HG03025 (cell line): ENCODE results near the gene C6orf15.

ENCODE experiments used
- ATAC-seq: cut with Tn5 transposase; IDR thresholded peaks from one replicate; pipeline ENCODE4 v1.9.1; 2021; ENCODE audit warnings: mild to moderate bottlenecking, moderate library complexity; ENCODE audit not compliant: unreplicated experiment, low FRiP score

Gene C6orf15

GRCh38 chr6:31110825-31111582, 1.4 kb downstream of the C6orf15 start:
- ATAC-seq: no peak

- ATAC-seq: no peak
These were observed 5.3 kb downstream of the C6orf15 start for GRCh38 chr6:31107052-31107451.

GRCh38 chr6:31103136-31103535, 9.2 kb downstream of the C6orf15 start:
- no peak for ATAC-seq

- no peak for ATAC-seq
These were observed 13.9 kb downstream of the C6orf15 start for GRCh38 chr6:31098449-31098938.

- ATAC-seq: no peak
These were observed 15.7 kb downstream of the C6orf15 start for GRCh38 chr6:31096656-31097055.

DNA sequence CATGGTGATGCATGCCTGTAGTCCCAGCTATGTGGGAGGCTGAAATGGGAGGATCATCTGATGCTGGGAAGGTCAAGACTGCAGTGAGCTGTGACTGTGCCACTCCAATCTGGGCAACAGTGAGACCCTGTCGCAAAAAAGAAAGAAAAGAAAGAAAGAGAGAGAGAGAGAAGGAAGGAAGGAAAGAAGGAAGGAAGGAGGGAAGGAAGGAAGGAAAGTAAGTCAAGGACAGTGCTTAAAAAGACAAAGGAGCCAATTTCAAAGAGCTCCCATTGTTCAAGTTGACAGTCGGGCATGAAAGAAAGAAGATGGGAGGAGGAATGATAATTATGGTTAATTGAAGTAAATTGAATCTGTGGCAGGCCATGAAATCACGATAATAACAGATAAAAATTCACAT, 16.2 kb downstream of the C6orf15 start:
- ATAC-seq: no peak

- ATAC-seq: no peak
These were observed 17.9 kb downstream of the C6orf15 start for GRCh38 chr6:31094389-31094881.

DNA sequence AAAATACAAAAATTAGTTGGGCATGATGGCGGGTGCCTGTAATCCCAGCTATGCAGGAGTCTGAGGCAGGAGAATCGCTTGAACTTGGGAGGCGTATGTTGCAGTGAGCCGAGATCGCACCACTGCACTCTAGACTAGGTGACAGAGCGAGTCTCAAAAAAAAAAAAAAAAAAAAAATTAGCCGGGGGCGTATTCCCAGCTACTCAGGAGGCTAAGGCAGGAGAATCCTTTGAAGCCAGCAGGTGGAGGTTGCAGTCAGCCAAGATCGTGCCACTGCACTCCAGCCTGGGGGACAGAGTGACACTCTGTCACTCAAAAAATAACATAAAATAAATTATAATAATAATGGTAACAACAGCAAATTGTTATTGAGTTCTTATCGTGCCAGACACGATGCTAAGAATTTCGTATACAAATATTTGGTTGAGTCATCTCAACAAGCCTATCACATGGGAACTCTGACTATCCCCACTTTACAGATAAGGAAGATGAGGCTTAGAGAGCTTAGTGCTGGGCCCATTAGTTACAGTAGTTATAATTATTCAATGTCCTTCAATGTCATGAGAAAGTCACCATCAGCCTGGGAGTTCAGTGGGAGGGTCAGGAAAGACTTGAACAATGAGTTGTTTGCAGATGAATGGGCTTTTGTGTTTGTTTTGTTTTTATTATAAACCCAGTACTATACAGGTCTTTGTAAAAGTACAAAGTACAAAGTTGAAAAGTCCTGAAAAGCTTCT, 19.4 kb downstream of the C6orf15 start:
- no peak for ATAC-seq

DNA sequence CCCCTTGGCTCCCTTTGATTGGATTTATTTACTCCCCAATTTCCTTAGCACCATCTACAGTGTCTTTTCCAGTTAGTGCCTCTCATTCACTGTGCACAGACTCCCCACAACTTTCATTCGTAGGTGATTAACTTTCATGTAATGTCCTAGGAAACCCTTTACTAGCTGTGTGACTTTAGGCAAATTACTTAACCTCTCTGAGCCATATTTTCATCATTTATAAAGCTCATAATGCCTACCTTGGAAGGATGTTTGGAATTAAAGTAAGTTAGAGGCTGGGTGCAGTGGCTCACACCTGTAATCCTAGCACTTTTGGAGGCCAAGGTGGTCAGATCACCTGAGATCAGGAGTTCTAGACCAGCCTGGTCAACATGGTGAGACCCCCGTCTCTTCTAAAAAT, 20.1 kb downstream of the C6orf15 start:
- ATAC-seq: no peak

GRCh38 chr6:31091680-31092079, 20.7 kb downstream of the C6orf15 start:
- ATAC-seq: no peak

DNA sequence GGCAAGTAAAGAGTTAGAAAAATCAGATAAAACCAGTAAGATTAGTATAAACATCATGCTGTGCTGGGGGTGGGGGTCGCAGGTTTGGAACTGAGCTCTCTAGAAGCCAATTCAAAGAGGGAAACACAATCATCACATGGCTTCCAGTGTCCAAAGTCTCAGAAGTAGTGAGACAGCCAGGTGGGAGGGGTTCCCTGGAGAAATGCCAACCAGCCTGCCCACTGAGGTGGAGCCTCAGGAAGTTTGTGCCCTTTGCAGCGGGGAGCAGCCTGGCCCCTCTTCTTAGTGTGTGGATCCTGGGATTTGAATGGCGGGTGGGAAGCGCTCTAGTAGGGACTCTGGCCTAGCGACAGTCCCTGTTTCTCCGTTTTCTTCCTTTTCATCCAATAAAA, 21.4 kb downstream of the C6orf15 start:
- ATAC-seq: no peak

DNA sequence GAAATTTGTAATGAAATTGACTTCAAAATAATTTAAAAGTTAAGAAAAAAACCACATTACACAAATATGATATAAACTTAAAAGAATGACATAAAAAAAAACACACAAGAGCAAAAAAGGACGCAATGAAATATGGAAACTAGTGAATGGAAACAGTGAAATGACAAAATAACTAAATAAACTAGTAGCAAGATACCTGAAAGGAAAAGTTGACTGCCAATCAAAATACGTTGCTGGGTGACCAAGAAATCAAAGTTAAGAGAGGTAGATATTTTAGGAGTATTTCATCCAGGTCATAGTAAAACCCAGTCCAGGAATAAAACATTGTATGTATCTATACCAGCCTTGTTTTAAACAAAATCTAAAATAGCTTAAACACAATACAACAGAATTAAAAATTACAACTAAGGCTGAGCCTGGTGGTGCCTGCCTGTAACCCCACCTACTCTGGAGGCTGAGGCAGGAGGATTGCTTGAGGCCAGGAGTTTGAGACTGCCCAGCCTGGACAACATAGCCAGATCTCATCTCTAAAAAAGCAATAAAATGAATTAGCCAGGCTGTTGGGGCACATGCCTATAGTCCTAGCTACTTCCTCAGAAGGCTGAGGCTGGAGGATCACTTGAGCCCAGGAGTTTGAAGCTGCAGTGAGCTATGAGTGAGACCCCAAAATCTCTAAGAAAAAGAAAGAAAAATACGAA, 22.0 kb downstream of the C6orf15 start:
- no peak for ATAC-seq

DNA sequence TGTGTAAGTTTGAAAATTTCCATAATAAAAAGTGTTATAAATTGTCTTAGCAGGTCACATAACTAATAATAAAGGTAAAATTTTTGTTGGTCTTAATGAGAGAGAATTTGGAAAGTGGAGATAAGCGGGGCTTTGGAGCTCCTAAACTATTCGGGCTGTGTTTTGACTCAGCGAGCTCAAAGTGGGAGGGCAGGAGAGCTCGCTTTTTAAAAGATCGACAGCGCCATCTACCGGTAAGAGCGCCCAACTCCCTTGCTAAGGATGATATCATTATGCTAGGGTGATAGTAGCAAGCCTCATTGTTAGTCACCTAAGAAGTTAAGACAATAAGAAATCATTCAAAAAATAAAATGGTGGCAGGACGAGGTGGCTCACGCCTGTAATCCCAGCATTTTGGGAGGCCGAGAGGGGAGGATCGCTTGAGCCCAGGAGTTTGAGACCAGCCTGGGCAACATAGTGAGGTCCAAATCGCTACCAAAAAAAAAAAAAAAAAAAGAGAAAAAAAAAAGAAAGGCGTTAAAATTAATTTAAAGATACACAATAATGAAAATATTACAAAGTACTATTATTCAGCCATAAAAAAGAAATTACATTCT, 24.8 kb downstream of the C6orf15 start:
- ATAC-seq: no peak

DNA sequence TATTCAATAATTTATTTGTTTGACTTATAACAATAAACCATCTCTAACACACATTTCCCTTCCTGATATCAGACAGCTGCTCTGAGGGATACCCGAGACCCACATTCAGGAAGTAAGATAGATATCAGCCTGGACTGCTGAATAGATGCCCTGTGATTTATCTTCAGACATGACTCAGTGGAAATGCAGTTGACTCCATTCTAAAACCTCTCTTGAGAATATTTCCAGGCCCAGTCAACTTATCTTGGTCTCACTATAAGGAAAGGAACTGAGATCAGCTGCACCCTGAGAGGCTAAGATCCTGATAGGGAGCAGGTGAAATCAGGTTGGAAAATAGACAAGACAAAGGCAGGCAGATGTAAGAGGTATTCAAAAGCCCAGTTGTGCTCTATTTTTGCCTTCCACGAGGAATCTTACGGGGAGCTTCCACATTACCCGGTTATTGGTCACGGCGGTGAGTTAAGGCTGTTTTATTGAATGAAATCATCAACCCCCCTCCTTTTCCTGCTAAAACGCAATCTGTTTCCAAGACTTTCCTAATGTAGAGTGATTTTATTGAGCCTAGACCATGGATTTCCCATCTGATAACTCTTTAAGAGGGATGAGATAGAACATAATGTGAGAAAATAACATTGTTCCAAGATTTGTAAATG, 25.5 kb downstream of the C6orf15 start:
- no peak for ATAC-seq

DNA sequence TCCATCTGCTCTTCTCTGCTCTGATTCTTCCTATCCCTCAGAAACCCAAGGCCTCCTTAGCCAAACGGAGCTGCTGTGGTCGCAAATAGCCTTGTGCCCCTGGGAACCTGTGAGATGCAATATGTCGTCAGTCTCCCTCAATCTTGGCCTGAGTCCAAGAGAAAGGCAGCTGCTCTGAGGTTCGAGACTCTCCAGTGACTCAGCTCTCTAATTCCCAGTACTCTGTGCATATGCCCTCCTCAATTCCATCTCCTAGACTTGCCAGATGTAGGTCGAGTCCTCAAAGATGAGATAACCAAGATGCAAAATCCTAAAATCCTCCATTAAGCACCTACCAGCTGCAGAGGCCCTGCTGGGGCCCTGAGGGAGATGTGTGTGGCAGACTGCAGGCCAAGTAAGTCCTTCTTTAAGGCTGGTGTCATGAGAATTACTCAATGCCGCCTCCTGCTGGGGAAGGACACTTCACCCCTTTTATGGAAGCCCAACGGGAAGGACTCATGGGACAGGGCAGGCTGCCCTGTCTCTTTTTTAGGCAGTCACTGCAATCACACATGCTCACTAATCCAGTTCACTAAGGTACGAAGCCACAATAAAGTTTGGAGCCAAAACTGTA, 28.5 kb downstream of the C6orf15 start:
- no peak for ATAC-seq

GRCh38 chr6:31081872-31082271, 30.5 kb downstream of the C6orf15 start:
- no peak for ATAC-seq

GRCh38 chr6:31079656-31080261, 32.6 kb downstream of the C6orf15 start:
- ATAC-seq: no peak

DNA sequence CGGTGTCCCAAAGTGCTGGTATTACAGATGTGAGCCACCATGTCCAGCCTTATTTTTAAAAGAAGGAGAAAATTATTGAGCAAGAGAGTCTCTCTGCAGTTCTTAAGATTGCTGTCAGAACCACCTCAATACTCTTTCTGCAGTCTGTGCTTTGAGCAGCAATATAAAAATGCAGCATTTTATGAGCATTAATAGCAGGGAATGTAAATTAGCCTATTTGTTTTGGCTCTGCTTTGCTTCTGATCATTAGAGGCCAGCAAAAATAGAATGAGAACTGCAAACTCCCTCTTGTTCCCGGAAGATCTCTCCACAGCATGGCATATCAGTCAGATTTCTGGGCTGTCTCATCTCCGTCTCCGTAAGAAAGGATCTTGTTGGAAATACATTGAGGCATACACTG, 35.8 kb downstream of the C6orf15 start:
- ATAC-seq: no peak

- ATAC-seq: no peak
These were observed 36.8 kb downstream of the C6orf15 start for GRCh38 chr6:31075528-31075927.
